Pancreas (tissue), 10 donors: ENCODE results near the gene CDKL1. TPM values are rescaled to one million over a fixed set of nuclear protein-coding genes. Genes with fewer than 3 reads are reported as not detected.

Experiments
- ATAC-seq, 4 donors: fragments of 200-7000 bp; cut with Tn5 transposase; one replicate each; pipeline versions ENCODE4 v1.8.0 to v1.9.1; 2020; ENCODE audit warnings: mild to moderate bottlenecking in 4 of 4, moderate library complexity in 4 of 4
- DNase-seq, 6 donors: peaks; one replicate each; pipeline ENCODE4 v3.0.0-alpha.2; 2020
- FAIRE-seq: peaks from 2 replicates; lab custom pipeline; 2012; peaks lifted over from hg19 to GRCh38; lab: Jason Lieb, UNC
- H3K27ac ChIP-seq, 4 donors: fragments of 200-600 bp; sonication (generic); 1 replicate in 3 of 4; 2 replicates in 1 of 4; pipeline versions ENCODE4 v1.5.0 to v1.8.0; 2020
- H3K27me3 ChIP-seq, 4 donors: fragments of 200-600 bp; one replicate each; pipeline ENCODE4 v1.8.0; 2021
- H3K36me3 ChIP-seq, 3 donors: fragments of 200-600 bp; sonication (generic) in 1 of 3; one replicate each; pipeline versions ENCODE4 v1.5.0 to v1.8.0; 2020 to 2021
- H3K4me1 ChIP-seq, 3 donors: fragments of 200-600 bp; one replicate each; pipeline ENCODE4 v1.8.0; 2021
- H3K4me3 ChIP-seq, 4 donors: fragments of 200-600 bp; sonication (generic) in 2 of 4; one replicate each; pipeline versions ENCODE4 v1.5.0 to v1.8.0; 2020 to 2021
- H3K9me3 ChIP-seq, 4 donors: fragments of 200-600 bp; one replicate each; pipeline ENCODE4 v1.8.0; 2021
- CTCF ChIP-seq, 4 donors: fragments of 200-600 bp; sonication (generic) in 3 of 4; IDR thresholded peaks; one replicate each; pipeline versions ENCODE4 v1.5.0 to v1.8.0; 2021; ENCODE audit warnings: antibody characterized with exemption in 4 of 4
- WGBS, 2 donors: extraction: QIAGEN DNeasy Blood & Tissue Kit; methylation state at CpG; one replicate each; pipeline ENCODE4 v1.1.7; 2013; 5-methylcytosine and 5-hydroxymethylcytosine counted together
- intact Hi-C, 3 donors: fragments of 100-400 bp; cut with DNase I; formaldehyde crosslinking; loops; one replicate each; pipeline versions ENCODE4 v1.11.1 to v1.14.2; 2022
- polyA plus RNA-seq, 2 donors: library from polyadenylated mRNA; stranded (reverse); fragments of 200-250 nt; gene quantifications; one replicate each; pipeline ENCODE4 v1.2.3, GENCODE V29; 2013
- total RNA-seq, 6 donors: library from RNA; stranded (reverse); fragmentation: NEBNext Ultra II Directional in 4 of 6; extraction: Animal tissue kit (Norgen Biotek cat#: 25700) in 4 of 6; gene quantifications; one replicate each; pipeline versions ENCODE4 v1.2.1 to v1.2.4, GENCODE V29; 2021 to 2023
- donor health status: healthy with polysubstance abuse.
- donor health status: DM: no; HTN: no; CAD: no; lungs with moderate emphysema.
- donor health status: DM: no; HTN: no; CAD: no.
- donor health status: control.
- donor health status: control.
- donor health status: Bipolar disorder and iron deficiency.
- donor health status: DM: yes; HTN: yes; CAD: no.
- donor health status: DM: no; HTN: no; CAD: no.
- donor health status: DM: no; HTN: no; CAD: no.
- donor health status: DM: yes; HTN: yes; CAD: no.

CDKL1 gene
- total and polyA plus RNA-seq, 8 donors = 0.56 to 5.5 (median 3.7) TPM

- no peak for DNase-seq
- H3K4me3 ChIP-seq = no peak overlapping the region
- H3K9me3 ChIP-seq = no peaks in the 10 kb centered on the region
- TF ChIP-seq CTCF (IDR thresholded peaks at IDR 0.05) = no peak
- no peaks in the 10 kb centered on the region for H3K27me3 ChIP-seq
- H3K4me1 ChIP-seq = peaks cover 0 to 8% (median 4%) of the 10 kb centered on the region in 3 donors
- FAIRE-seq = no peak
- no peak overlapping the region for H3K27ac ChIP-seq
- H3K36me3 ChIP-seq = no peaks in the 10 kb centered on the region
- intact Hi-C loops = no loop called here
- WGBS, 2 donors = 65 to 67% methylated on average over 4 of the region's 4 CpGs
- ATAC-seq = peak in 2 of 4 donors; percentile 47 to 62
Measured at GRCh38 chr14:50377550-50378085, 19.1 kb downstream of the CDKL1 start.

- Histone ChIP-seq H3K9me3 (no peaks in the 10 kb centered on the region), H3K27me3 (no peaks in the 10 kb centered on the region), H3K36me3 (no peaks in the 10 kb centered on the region), H3K4me3 (no peak overlapping the region), H3K4me1 (no peaks in the 10 kb centered on the region), H3K27ac (no peak overlapping the region)
- FAIRE-seq (no peak), ATAC-seq (no peak), DNase-seq (no peak)
- intact Hi-C loops = no loop called here
- WGBS, 2 donors = 97 to 98% methylated on average over 5 of the region's 5 CpGs
- no peak for TF ChIP-seq CTCF (IDR thresholded peaks at IDR 0.05)
Measured at GRCh38 chr14:50375760-50376159, 20.9 kb downstream of the CDKL1 start.

GRCh38 chr14:50373959-50374358, 22.7 kb downstream of the CDKL1 start:
- TF ChIP-seq CTCF (IDR thresholded peaks at IDR 0.05) = no peak
- ATAC-seq (no peak), DNase-seq (no peak), FAIRE-seq (no peak)
- no peaks in the 10 kb centered on the region for H3K4me1 ChIP-seq
- no peaks in the 10 kb centered on the region for H3K27me3 ChIP-seq
- H3K36me3 ChIP-seq = no peaks in the 10 kb centered on the region
- H3K4me3 ChIP-seq = no peak overlapping the region
- intact Hi-C loops = no loop called here
- 95% methylated on average over 3 of the region's 3 CpGs for WGBS, 2 donors
- no peaks in the 10 kb centered on the region for H3K9me3 ChIP-seq
- H3K27ac ChIP-seq = no peak overlapping the region

- 84 to 85% methylated on average over 4 of the region's 4 CpGs for WGBS, 2 donors
- TF ChIP-seq CTCF (IDR thresholded peaks at IDR 0.05) = no peak
- H3K4me3 ChIP-seq = no peak overlapping the region
- intact Hi-C loops = no loop called here
- no peaks in the 10 kb centered on the region for H3K36me3 ChIP-seq
- no peaks in the 10 kb centered on the region for H3K9me3 ChIP-seq
- ATAC-seq (no peak), FAIRE-seq (no peak), DNase-seq (no peak)
- no peak overlapping the region for H3K27ac ChIP-seq
- H3K27me3 ChIP-seq = no peaks in the 10 kb centered on the region
- H3K4me1 ChIP-seq = peaks cover 0 to 3% (median 0%) of the 10 kb centered on the region in 3 donors
Measured at GRCh38 chr14:50371546-50371945, 25.1 kb downstream of the CDKL1 start.

GRCh38 chr14:50366589-50366988, 30.1 kb downstream of the CDKL1 start:
- TF ChIP-seq CTCF (IDR thresholded peaks at IDR 0.05) = no peak
- intact Hi-C loops = no loop called here
- peaks cover 6 to 26% (median 20%) of the 10 kb centered on the region in 3 donors for H3K4me1 ChIP-seq
- H3K4me3 ChIP-seq = no peak overlapping the region
- ATAC-seq = no peak
- peak overlapping the region in 1 of 4 donors; percentile 29 for H3K27ac ChIP-seq
- 93 to 97% methylated on average over 4 of the region's 4 CpGs for WGBS, 2 donors
- no peak for DNase-seq
- H3K27me3 ChIP-seq = no peaks in the 10 kb centered on the region
- no peak for FAIRE-seq
- no peaks in the 10 kb centered on the region for H3K9me3 ChIP-seq
- no peaks in the 10 kb centered on the region for H3K36me3 ChIP-seq
